ENCODE data around the gene CEP112.

DNA sequence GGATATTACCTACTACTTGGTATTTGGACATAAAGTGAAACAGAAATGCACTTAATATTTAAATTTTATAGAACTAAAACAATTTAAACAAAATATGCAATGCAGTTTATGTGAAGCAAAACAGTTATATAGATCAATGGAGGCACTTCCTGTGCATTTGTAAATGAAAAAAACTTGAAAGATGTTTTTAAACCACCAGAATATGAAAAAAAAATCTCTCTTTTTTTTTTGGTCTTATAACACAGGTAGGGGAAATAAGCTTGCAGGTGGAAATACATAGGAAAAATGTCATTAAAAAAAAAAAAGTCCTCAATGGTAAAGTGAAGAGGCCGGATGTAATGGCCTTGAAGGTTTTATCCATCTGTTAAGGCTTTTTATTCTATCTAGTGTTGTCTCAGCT, 450.2 kb downstream of the CEP112 start:
- TF ChIP-seq POLR2A (IDR thresholded peaks at IDR 0.05) (no peak), POLR2AphosphoS5 (IDR thresholded peaks at IDR 0.05; ENCODE audit: insufficient read depth in 1 of 2, low read depth in 1 of 2) (no peak)
- TF ChIP-seq, protein P1, sequence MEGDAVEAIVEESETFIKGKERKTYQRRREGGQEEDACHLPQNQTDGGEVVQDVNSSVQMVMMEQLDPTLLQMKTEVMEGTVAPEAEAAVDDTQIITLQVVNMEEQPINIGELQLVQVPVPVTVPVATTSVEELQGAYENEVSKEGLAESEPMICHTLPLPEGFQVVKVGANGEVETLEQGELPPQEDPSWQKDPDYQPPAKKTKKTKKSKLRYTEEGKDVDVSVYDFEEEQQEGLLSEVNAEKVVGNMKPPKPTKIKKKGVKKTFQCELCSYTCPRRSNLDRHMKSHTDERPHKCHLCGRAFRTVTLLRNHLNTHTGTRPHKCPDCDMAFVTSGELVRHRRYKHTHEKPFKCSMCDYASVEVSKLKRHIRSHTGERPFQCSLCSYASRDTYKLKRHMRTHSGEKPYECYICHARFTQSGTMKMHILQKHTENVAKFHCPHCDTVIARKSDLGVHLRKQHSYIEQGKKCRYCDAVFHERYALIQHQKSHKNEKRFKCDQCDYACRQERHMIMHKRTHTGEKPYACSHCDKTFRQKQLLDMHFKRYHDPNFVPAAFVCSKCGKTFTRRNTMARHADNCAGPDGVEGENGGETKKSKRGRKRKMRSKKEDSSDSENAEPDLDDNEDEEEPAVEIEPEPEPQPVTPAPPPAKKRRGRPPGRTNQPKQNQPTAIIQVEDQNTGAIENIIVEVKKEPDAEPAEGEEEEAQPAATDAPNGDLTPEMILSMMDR (IDR thresholded peaks at IDR 0.05) = no peak

Data from vagina (tissue), 2 donors.